GM12873 (cell line): ENCODE data around the gene PSMB7.

Experiments
- TF ChIP-seq, protein P1 (sequence below): IDR thresholded peaks from 2 replicates; pipeline ENCODE4 v1.5.1; 2012; ENCODE audit warnings: low read depth, mild to moderate bottlenecking, moderate library complexity, low read length, control low read depth; ENCODE audit not compliant: insufficient read depth; ENCODE audit errors: missing control alignments

PSMB7 gene

DNA sequence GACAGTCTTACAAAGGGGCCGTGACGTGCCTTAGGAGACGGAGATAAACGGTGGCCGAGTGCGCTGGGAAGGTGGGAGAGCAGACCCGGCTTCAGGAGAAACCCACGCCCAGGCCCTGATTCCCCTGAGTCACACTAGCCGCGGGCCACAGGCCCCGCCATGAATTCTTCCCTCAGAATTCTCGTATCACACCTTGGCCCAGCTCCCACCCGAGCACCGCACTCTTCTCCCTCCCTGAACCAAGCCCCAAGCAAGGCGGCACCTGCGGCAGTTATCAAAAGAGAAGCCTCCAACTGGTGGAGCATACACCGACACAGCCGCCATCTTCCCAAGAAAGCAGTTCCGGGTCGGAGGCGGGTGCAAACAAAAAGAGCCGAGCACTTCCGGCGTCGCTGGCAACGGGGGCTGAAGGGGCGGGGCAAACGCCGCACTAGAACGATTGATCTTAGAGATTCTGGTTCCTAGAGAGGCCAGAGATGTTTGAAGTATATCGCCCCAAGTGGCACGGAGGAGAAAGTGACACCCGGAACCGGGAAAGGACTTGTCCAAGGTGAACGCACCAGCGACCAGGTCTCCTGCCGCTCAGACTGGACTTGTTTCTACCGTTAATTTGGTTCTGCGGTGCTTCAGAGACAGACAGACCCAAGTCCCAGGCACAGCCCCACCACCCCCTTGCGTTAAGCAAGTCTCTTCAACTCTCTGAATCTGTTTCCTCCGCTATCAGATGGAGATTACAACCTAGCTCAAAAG lies at the start of gene PSMB7:
Gene PSMB7 (minus strand): TSS at position 341 of the 750 bp plus-strand sequence. CDS start 17 bp downstream, at position 324.
- TF ChIP-seq, protein P1, sequence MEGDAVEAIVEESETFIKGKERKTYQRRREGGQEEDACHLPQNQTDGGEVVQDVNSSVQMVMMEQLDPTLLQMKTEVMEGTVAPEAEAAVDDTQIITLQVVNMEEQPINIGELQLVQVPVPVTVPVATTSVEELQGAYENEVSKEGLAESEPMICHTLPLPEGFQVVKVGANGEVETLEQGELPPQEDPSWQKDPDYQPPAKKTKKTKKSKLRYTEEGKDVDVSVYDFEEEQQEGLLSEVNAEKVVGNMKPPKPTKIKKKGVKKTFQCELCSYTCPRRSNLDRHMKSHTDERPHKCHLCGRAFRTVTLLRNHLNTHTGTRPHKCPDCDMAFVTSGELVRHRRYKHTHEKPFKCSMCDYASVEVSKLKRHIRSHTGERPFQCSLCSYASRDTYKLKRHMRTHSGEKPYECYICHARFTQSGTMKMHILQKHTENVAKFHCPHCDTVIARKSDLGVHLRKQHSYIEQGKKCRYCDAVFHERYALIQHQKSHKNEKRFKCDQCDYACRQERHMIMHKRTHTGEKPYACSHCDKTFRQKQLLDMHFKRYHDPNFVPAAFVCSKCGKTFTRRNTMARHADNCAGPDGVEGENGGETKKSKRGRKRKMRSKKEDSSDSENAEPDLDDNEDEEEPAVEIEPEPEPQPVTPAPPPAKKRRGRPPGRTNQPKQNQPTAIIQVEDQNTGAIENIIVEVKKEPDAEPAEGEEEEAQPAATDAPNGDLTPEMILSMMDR: peak; percentile 90

DNA sequence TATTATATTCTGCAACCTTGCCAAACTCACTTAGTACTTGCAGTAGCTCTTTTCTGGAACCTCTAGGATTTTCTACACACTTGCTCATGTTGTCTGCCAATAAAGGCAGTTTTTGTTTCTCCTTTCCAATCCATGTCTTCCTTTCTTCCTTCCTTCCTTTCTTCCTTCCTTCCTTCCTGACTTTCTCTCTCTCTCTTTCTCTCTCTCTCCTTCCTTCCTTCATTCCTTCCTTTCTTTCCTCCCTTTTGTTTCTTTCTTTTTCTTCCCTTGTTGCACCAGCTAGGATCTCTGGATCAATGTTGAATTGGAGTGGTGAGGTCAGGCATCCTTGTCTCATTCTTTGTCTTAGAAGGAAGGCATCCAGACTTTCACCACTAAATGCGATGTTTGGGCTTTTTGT lies 47.5 kb upstream of the PSMB7 start:
- TF ChIP-seq, protein P1: no peak

DNA sequence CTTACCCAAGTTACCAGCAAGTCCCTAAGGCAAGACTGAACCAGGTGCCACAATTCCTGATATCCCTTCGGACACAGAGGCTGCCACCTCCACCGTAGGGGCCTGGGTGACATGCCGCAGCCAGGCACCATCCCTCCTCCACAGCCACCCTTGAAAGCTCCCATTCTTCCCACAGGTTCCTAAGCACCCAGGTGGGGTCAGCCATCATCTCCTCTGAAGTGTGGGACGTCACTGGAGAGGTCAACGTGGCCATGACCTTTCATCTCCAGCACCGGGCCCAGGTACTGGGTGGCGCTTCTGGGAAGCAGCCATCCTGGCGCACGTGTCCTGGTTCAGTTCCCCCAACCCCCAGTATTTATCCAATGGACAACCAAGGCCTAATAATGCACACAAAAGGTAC lies 43.2 kb upstream of the PSMB7 start:
- TF ChIP-seq, protein P1: no peak

DNA sequence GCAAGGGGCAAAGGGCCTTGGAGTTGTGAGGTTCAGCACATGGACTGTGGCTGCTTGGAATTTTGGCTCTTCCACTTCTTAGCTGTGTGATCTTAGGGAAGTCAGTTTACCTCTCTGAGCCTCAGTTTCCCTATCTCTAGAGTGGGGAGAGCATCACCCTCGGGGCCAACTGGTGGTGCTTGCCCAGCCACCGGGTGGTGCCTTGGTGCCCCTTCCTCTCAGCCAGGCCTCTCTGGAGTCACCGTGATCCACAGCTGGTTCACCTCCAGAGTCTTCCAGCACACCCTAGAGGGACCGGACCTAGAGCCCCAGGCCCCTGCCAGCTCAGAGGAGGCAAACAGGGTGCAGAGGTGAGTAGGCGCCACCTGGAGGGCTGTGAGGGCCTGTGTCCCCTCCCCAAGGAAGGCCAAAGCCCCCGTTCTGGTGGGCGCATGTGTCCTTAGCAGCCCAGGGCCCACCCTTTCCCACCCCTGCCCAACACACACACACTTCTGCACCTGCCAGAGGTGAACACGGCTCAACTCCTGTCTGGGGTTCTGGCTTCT lies 42.7 kb upstream of the PSMB7 start:
- TF ChIP-seq, protein P1: no peak

DNA sequence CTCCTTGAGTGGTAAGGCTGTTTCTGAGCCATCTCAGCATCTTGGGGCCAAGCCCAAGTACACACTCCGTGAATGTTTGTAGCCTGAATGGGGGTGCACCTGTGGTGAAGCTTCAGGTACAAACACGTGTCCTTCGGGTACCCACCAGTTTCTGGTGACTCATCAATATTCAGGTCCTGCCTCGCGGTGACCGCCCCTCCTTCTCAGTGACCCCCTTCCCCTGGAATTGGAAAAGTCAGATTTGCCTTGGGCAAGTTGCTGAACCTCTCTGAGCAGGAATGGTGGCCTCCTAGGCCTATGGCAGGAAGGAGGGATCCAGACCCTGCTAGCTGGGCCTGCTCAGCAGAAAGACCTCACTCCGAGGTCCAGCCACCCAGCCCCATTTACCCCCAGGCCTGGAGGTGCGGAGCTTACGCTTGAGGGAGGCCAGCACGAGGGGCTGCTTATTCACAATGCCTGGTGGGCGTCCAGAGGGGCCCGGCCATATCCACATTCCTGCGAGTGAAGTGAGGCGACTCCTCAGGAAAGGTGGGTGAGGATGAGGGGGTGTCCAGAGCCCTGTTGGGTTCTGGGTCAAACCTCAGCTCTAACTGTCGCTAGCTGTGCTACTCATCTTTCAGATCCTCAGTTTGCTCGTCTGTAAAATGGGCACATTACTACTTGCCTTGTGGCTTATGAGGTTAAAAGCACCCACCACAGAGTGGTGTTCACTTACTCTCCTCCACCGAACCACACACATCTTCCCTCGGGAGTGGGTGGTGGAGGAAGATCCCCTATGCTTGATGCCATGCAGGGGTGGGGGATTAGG lies 42.0 kb upstream of the PSMB7 start:
- TF ChIP-seq, protein P1: no peak

DNA sequence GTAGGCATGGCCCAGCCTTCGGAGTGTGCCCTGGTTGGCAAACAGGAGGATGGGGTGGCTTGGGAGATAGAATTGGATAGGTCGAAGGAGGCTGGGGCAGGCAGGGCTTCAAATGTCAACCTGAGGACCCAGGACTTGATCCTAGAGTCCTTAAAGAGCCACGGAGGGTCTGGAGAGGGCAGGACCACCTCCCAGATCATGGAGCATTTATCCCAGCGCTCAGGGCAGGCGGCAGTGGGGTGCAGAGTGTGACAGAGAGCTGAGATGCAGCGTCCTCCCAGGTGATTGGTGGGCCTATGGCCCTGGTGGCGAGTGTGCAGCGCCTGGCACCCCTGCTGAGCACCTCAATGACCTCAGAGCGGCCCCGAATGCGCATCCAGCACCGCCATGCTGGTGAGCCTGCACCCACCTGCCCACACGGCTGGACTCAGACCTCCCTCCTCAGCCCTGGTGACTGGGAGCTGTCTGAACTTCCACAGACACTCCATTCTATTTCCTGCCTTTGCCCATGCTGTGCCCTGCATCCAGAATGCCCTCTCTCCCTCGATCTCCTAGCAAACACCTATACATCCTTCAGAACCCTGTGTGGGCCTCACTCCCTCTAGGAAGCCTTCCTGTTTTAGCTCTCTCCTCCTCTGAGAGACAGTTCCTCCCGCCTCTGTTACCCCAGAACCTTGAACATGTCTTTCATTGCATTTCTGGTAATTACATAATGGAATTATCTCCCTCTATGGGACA lies 41.3 kb upstream of the PSMB7 start:
- TF ChIP-seq, protein P1: no peak

DNA sequence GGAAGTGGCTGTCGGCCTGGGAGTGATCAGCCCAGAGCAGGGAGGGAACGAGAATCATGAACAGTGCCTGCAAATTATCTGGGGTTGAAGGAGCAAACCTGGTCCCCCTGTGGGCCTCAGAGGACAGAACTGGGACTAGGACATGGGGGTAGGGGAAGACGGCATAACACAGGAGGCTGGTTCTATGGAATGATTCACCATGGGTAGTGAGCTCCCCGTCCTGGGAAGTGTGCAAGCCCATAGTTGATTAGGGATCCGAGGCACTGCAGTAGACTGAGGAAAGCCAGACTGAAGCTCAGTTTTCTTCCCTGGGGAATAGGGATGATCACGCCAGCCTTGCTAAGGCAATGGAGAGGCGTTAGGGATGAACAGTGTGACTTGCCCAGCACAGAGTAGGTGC lies 40.6 kb upstream of the PSMB7 start:
- TF ChIP-seq, protein P1: no peak
